HK-2 (cell line): Measurements from ENCODE around the gene EPAS1.
A peak's percentile ranks its signal among the peaks of the same experiment; 100 is the strongest.

ENCODE experiments used
- DNase-seq: peaks from one replicate; pipeline ENCODE4 v3.0.0-alpha.2; 2018; ENCODE audit not compliant: unreplicated experiment

EPAS1 gene

DNA sequence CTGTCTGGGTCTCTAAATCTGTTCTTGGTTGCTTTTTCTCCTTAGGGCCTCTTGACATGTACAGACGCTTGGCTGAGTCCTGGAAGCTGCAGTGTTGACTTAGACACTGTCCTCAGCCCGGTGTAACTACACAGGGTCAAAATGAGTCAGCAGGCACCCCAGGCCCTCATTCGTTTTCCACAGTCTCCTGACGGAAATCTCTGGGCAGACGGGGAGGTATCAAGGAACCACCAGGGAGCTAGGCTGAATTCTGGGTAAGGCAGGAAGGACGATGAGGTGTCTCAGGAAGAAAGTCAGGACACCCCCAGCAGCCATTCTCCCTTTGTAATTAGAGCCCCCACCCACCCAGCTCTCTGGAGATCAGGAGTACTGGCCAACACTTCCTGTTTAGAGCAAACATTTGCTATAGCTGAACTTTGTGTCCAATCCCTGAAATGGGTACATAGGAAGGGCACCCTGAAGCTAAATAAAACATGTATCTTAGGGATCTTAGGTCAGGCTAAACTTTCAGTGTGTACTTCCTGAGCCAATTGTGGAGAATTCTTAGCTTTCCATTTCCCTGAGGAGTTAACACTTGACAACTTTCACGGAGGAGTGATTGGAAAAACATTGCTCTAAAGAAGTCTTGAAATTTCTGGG is 23.9 kb upstream of the EPAS1 start:
- DNase-seq: peak; percentile 60

DNA sequence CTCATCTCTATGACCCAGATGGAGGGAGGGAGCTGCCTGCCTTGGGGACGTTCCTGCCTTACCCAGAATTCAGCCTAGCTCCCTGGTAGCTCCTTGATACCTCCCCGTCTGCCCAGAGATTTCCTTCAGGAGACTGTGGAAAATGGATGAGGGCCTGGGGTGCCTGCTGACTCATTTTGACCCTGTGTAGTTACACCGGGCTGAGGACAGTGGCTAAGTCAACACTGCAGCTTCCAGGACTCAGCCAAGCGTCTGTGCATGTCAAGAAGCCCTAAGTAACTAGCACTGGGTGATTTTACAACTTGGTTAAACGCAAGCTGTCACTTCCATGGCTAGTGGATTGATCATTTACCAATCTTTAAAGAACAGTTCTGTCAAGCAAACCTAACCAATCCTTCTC is 23.3 kb upstream of the EPAS1 start:
- DNase-seq: peak; percentile 54

DNA sequence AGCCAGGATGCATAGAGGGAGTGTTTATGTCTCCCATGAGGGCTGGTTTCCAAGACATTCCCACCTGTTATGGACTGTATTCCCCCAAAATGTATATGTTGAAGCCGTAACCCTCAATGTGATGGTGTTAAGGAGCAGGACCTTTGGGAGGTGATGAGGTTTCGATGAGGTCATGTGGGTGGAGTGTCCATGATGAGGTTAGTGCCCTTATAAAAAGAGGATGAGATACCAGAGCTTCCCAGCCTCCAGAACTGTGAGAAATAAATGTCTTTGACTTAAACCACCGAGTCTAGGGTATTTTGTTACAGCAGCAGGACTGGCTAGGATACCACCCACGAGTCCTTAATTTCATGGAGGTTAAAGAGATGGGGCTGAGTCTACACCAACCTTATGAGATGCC is 22.6 kb upstream of the EPAS1 start:
- no peak for DNase-seq

DNA sequence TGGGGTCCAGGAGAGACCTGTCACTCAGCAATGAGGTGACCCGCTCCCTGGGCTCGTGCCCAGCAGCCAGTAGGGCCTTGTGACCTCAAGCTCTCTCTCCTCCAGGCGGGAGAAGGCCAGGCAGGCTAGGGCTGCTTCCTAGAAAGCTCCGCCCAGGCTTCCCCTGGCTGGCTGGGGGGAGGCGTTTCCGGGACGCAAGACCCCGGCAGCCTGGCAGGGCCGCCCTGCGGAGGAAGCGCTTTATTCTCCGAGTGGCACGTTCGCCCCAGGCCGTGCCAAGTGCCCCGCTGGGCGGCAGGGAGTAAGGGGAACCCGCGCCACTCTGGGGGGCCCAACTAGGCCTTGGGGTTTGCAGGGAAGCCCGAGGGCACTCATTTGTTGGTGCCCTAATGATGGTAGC is 21.2 kb upstream of the EPAS1 start:
- no peak for DNase-seq

DNA sequence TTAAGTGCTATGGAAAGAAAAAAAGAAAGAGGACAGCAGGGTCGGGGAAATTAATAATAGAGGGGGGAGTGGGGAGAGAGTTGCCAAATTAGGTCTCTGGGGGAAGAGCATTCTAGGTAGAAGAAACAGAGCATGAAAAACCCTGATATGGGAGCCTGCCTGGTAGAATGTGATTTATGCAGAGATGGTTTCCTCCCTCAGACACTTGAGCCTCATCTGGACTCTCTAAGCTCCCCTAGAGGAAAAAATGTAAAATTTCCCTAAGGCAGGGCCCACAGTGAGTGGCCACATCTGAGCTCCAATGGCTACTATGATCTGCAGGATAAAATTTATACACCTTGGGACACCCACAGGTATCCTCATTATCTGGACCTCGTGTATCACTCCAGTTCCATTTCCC is 20.6 kb upstream of the EPAS1 start:
- DNase-seq: no peak

DNA sequence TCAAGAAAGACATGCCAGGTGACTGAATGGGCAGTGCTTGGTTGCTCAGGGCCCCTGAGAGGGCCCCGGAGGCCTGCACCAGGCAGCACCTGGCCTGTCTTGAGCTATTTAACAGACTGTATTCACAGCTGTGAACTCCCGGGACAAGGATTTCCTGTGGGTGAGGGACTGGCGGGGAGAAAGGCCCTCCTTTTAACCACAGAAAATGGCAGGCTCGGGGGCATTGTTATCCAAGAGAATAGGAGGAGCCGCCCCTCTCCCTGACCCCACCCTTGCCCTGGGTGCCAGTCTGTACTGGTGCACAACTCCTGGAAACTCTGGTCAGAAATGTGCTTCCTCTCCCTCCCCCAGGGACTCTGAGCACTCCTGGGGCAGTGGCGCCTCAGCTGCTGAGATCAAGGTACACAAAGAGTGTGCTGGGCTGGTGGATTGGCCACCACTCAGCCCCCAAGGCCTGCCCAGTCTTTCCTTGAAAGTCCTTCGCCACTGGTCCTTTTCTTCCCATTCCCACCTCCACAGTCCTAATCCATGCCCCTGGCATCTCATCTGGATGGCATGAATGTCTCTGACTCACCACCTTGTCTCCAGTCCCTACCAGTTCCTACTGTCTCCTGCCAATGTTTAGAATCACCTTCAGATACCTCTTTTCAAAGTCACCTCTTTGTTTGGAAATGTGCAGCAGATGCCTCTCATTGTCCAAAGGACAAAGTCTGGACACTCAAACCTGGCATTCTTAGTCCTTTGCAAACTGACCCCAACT is 19.6 kb upstream of the EPAS1 start:
- no peak for DNase-seq

DNA sequence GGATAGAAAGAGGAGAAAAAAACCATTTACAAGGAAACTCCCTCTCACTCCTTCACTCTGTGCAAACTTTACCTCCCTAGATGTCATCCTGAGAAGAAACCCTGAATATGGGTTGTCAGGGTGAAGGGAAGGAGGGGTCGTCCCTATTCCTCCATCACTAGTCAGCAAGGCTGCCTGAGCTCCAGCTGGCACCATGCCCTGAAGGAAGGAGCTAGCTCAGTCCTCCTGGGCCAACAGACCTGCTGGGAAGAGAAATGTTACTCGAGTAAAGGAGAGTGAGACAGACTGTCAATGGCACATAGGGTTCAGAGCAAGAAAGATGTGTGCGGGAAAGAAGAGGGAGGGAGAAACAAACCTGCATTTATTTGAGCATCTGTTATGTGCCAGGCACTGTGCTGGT is 18.3 kb upstream of the EPAS1 start:
- DNase-seq: no peak

DNA sequence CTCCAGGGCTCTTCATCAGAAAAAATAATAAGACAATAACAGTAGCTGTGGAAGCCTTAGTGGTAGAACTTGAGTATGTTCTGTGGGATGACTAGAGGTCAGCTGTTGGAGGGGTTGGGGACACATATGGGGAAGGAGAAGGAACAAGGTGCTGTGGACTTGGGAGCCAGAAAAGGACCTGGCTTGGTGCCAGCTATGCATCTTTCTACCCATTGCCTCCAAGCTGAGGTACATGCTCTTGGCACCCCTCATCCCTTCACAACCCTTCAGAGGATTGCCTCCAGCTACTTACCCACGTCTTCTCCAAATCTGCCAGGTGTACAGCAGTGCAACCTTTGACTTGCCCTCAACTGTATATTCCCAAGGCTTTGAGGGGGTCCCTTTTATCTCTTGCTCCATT is 15.3 kb upstream of the EPAS1 start:
- DNase-seq: no peak

DNA sequence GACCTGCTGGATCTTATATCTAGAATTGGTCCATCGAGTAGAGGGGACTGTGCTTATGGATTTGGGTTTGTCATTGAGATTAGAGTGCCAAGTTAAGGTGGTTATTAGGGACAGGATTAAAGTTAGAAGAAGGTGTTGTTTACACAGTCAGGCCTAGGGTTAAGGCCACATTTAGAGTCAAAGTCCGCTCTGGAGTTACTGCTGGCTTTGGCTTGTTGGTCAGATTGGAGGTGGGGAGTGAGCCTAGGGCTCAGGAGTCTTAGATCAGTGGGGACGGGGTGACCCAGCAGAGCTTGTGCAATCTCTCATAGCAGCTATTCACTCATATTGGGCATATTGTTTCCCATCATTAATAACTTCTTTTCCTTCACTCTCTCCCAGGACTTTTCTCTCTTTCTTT is 13.5 kb upstream of the EPAS1 start:
- no peak for DNase-seq

DNA sequence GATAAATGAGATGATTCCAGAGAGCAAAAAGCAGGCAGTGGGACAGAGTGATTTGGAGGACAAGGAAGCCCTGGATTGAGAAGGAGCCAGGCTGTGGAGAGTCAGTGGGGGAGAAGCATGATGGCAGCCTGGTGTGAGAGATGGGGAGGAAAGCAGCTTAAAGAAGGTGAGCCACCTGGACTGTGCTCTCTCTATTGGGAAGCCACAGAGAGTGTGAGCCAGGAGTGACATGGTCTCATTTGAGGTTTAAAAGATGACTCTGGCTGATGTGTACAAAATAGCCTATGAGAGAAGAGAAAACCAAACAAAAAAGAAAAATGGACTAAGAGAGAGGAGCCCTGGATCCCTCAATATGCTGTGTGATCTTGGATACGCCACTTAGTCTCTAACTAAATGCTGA is 12.9 kb upstream of the EPAS1 start:
- DNase-seq: no peak

DNA sequence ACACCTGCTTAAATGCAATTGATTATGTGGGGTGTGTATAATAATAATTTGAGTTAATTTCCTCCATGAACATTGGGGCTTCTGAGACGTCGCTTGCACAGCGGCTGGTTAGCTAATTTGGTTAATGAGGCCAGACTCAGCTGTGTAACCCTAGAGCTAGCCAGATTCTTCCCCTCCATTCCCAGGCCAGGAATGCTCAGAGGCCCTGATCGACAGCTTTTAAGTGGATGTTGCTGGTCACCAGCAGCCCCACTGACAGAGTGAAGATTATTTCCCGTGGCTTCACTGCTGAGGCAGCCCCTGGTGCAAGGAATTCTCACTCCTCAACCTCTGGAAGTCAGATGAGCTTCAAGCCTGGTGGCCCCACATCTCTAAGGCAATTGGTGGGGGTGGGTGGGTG is 12.4 kb upstream of the EPAS1 start:
- DNase-seq: no peak

DNA sequence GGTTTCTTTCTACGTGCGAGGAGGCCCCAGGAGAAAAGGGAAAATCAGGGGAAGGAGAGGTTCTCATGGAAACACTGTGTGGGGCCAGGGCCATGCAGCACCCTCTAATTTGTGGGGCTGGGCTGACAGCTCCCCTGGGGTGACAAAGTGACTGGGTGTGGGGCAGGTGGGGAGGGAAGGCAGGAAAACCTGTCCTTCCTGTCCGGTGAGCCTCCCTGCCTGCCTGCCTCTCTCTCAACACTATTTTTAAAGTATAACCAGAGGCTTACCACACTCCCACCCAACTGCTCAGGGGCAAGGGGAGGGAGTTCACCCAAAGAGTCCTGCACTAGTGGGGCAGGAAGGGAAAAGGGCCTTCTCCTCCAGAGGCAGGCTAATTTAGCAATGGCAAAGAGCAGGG is 10.5 kb upstream of the EPAS1 start:
- DNase-seq: no peak

DNA sequence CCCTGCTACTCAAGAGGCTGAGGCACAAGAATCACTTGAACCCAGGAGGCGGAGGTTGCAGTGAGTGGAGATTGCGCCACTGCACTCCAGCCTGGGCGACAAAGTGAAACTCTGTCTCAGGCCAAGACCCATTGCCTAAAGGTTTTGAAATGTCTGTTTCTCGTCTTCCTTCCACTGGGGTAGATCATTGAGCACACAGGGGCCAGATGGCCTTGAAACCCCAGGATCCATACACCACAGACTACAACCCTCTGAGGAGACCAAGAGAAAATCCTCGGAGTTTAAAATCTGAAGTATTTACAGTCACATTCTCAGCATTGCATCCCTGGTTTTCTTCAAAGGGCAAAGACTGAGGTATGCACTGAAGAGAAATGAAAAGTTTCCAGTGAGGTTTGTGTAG is 7.1 kb upstream of the EPAS1 start:
- no peak for DNase-seq

DNA sequence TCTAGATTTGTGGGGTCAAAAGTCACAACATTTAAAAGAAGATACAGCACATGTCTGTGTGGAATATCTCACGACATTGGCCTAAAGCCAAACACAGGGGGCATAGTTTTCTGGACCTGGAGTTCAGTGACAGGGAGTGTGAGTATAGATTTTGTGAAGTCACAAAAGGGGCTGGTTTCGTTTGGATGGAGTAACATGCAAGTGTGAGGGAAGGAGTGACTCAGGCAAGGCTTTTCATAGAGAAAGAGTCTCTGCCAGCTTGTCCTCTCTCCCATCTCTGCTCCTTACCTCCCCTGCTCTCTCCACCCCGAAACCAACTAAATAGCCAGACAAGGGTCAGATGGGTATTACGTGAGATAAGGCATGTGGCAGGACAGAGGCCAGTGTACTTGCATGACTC is 3.7 kb upstream of the EPAS1 start:
- no peak for DNase-seq

DNA sequence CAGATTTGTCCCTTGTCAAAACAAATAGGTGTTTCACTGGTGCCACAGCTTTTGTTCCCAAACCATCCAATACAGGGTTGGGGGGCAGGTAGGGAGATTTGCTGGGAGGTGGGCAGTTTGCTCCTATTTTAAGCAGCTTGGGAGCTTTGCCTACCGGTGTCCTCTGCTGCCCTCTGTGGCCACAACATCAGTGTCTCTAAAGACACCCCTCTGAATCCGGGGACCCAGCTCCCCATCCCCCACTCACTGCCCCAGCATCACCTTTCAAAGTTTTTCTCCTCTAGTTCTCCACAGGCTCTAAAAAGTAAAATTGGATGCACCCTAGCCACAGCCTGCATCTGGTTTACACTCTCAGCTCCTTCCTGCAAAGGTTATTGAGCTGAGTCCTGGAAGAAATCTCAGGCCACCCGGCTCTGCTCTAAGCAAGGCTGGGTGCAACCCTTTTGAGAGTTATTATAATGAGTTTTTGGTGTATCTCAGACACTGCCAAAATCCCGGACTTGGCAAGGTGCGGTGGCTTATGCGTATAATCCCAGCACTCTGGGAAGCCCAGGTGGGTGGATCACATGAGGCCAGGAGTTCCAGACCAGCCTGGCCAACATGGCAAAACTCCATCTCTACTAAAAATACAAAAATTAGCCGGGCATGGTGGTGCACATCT is 2.9 kb upstream of the EPAS1 start:
- DNase-seq: no peak

DNA sequence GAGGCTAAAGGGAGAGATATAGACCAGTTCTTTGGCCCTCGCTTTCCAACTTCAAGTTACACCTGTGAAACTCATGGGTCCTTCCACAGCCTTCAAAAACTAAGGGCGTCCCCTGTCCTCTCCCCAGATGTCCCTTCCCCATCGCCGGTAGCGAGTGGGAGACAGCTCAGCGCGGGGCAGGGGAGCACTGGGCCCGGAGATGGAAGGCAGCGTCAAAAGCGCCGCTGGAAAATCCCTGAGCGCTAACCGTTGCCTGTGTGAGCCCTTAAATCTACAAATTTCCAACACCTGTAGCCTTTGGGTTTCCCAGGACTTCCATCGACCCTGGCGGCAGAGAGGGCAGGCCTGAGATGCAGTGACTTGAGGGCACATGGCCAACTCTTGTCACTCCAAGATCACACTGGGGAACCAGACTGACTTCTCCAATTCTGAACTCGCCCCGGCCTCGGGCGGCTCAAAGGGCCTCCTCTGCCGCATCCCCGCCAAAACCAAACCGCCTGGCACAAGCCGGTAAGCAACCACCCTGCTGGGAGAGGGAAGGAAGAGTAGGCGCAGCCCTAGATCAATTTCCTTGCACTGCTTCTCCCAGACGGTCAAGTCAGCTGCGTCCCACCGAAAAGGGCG is 879 bp upstream of the EPAS1 start:
- peak; percentile 38 for DNase-seq

DNA sequence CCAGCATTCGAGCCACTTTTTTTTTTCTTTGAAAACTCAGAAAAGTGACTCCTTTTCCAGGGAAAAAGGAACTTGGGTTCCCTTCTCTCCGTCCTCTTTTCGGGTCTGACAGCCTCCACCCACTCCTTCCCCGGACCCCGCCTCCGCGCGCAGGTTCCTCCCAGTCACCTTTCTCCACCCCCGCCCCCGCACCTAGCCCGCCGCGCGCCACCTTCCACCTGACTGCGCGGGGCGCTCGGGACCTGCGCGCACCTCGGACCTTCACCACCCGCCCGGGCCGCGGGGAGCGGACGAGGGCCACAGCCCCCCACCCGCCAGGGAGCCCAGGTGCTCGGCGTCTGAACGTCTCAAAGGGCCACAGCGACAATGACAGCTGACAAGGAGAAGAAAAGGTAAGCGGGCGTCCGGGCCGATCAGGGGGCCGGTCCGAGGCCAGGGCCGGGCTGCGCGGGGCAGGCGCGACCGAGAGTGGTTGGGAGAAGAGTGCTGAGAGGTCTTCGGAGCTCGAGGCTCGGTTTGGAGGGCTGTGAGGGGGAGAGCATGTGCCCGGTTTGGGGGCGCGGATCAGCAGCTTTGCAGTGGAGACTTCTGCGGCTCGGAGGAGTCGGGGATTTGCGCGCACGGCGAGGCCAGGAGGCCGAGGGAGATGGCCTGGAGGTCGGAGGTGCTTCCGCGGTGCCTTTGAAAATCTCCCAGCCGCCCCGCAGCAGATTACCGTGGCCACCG is 502 bp downstream of the EPAS1 start:
- peak; percentile 79 for DNase-seq

DNA sequence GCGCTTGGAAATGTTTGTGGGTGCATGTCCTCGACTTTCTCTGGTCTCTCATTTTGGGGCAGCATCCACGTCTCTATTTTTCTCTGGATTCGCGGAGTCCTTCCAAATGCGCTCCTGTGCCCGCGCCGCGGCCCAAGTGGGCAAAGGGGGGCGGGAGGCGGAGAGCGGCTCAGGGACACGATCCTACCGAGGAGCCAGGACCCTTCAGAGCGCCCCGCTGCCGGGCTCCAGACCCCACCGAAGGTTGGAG is 990 bp downstream of the EPAS1 start:
- DNase-seq: no peak

DNA sequence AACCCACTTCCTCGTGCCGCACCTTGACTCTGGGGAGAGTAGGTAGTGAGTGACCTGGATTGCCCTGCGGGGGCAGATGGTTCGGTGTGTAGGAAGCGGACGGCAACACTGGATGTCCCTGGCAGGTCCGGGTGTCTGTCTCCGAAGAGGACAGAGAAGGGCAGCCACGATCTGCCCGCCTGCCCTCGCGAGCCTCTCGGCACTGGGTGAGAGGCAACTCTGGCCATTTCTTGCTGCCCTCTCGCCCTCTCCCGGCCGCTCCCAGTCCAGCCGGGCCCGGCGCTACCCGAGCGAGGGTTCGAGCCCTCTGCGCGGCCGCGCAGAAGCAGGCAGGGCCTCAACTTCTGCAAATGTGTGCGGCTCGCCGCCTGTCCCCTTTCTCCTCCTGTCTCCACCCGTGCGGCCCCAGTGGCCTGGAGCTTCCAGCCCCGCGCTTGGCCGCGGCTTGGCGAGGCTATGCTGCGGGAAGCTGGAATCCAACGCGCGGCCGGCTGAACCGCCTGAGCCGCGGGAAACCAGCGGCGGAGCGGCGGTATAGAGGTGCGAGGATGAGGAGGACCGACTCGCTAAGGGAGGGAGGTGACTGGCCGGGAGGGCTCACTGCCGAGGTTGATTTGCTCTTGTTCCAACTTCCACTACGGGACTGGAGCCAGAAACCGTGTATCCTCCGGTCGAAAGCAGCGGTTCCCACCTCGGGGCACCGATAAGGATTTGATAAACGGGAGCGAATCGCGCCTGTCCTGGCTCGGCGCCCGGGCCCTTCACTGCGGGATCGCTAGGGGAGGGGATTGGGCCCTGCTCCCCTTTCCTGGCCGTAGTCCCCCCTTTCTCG is 1.5 kb downstream of the EPAS1 start:
- peak; percentile 57 for DNase-seq

DNA sequence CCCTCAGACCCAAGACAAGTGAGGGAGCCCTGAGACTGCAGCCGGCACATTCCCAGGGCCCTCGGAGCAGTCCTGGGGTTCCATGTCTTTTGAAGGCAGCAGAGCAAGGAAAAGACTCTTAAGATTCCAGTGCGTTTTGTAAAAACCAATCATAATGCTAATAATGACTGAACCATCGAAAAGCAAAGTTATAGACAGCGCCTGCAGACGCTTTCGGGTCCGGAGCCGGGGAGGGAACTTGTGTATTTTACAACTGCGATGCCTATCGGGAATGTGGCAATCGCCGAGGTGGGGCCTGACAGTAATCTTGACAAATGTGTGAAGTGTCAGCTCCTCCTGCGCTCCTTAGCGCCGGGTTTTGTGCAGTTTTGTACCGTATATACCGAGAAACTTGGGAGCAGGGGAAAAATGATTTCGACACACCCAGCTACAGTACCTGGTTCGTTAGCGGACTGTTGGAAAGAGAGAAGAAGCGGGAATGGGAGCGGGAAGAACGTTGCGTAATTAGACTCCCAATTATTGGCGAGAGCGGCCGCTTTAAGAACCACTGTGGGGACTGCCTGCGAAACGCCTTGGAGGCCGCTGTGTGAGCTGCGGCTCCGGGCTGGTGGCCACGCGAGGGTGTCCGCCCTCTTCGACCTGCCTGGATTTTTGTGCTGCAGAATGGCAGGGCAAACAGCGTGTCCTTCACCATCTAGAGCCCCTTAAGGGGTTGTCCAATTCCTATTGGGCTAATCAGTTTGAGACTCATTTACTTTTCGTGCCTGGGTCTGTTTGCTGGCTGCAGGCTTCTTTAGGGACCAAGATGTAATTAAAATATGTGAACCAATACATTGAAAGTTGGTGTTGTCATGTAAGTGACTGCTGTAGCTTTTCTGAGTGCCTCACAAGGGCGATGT is 2.4 kb downstream of the EPAS1 start:
- DNase-seq: peak; percentile 62
